ENCODE data around the gene ANKRD49. TPM values are rescaled to one million over a fixed set of nuclear protein-coding genes. Genes with fewer than 3 reads are reported as not detected.

ANKRD49 gene
- total and polyA plus RNA-seq, 10 of the 15 experiments (the other 5 are each of a cell fraction or from before 2014, with no cell fraction given): 19.2 to 46.6 (median 33.6) TPM

DNA sequence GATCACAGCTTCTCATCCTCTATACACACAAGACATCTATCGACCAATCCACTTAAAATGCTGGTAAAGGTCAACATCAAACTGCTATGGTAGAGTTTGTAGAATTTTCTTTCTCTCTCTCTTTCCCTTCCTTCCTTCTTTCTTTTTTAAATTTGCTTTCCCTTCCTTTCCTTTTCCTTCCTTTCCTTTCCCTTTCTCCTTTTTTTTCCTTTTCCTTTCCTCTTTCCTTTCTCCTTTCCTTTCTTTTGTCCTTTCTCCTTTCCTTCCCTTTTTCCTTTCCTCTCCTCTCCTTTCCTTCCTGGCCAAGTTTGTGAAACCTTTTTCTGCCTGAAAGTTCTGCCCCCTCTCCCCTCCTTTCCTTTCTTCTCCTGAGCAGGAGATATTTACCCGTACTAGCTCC is 21.6 kb downstream of the ANKRD49 start:
- Histone ChIP-seq H3K9ac (ENCODE audit: control insufficient read depth, insufficient read depth, low read length) (no peak overlapping the region), H3K27me3 (replicated peaks in 1 of 2; ENCODE audit: control insufficient read depth in 2 of 2, insufficient read depth in 2 of 2, low read length in 1 of 2) (peaks cover 0 to 7% of the 10 kb centered on the region in 2 experiments; a peak in 1 of 4 replicates), H2AFZ (ENCODE audit: control insufficient read depth, low read depth, low read length) (no peak overlapping the region), H3K79me2 (ENCODE audit: control insufficient read depth, insufficient read depth, low read length) (no peaks in the 10 kb centered on the region), H3K4me2 (ENCODE audit: control insufficient read depth, insufficient read depth) (no peak overlapping the region), H3K36me3 (ENCODE audit: control insufficient read depth in 2 of 2, insufficient read depth in 2 of 2, low read length in 1 of 2) (no peaks in the 10 kb centered on the region), H3K4me3 (no peak overlapping the region), H3K27ac (ENCODE audit: control insufficient read depth, insufficient read depth) (no peak overlapping the region), H3K4me1 (ENCODE audit: control insufficient read depth, insufficient read depth, low read length) (no peaks in the 10 kb centered on the region), H3K9me3 (replicated peaks; ENCODE audit: control insufficient read depth, insufficient read depth, low read length) (no peaks in the 10 kb centered on the region), H4K20me1 (ENCODE audit: control insufficient read depth, insufficient read depth) (no peaks in the 10 kb centered on the region)
- ATAC-seq (no peak), DNase-seq (ENCODE audit: low read depth, low spot score) (no peak), FAIRE-seq (no peak)
- WGBS (ENCODE audit: insufficient coverage, insufficient replicate concordance, low lambda C conversion rate, missing lambda C conversion rate): 56% methylated on average over 2 of the region's 2 CpGs
- intact Hi-C loops (cut with micrococcal nuclease; ENCODE audit: unreplicated experiment): loop anchor here (10.0 kb wide), 1 partner anchor 239 kb away; no protein-coding TSS in a partner anchor
- TF ChIP-seq IKZF2 (IDR thresholded peaks at IDR 0.05) (no peak), MXI1 (IDR thresholded peaks at IDR 0.05; ENCODE audit: low read depth, low read length) (no peak), BCLAF1 (IDR thresholded peaks at IDR 0.05) (no peak), CHD2 (IDR thresholded peaks at IDR 0.05; ENCODE audit: borderline replicate concordance, low read depth, low read length) (no peak), WRNIP1 (IDR thresholded peaks at IDR 0.05; ENCODE audit: borderline replicate concordance, low read depth, low read length) (no peak)
- TF ChIP-seq, protein P1, sequence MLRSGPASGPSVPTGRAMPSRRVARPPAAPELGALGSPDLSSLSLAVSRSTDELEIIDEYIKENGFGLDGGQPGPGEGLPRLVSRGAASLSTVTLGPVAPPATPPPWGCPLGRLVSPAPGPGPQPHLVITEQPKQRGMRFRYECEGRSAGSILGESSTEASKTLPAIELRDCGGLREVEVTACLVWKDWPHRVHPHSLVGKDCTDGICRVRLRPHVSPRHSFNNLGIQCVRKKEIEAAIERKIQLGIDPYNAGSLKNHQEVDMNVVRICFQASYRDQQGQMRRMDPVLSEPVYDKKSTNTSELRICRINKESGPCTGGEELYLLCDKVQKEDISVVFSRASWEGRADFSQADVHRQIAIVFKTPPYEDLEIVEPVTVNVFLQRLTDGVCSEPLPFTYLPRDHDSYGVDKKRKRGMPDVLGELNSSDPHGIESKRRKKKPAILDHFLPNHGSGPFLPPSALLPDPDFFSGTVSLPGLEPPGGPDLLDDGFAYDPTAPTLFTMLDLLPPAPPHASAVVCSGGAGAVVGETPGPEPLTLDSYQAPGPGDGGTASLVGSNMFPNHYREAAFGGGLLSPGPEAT (IDR thresholded peaks at IDR 0.05; ENCODE audit: low read depth): no peak
- TF ChIP-seq, protein P2, sequence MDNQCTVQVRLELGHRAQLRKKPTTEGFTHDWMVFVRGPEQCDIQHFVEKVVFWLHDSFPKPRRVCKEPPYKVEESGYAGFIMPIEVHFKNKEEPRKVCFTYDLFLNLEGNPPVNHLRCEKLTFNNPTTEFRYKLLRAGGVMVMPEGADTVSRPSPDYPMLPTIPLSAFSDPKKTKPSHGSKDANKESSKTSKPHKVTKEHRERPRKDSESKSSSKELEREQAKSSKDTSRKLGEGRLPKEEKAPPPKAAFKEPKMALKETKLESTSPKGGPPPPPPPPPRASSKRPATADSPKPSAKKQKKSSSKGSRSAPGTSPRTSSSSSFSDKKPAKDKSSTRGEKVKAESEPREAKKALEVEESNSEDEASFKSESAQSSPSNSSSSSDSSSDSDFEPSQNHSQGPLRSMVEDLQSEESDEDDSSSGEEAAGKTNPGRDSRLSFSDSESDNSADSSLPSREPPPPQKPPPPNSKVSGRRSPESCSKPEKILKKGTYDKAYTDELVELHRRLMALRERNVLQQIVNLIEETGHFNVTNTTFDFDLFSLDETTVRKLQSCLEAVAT (IDR thresholded peaks at IDR 0.05): no peak
- POLR2A ChIA-PET: interaction anchor here (0.7 kb wide), 1 partner anchor 11 kb away, joined by 3 read pairs; no protein-coding TSS in a partner anchor
- SMC1A ChIA-PET (ENCODE audit: uncharacterized antibody, unreplicated experiment): interaction anchor here (1.0 to 13.5 kb wide), 6 partner anchors 8 to 88 kb away, joined by 3 to 216 read pairs (median 76); no protein-coding TSS in a partner anchor
- RAD21 ChIA-PET (ENCODE audit: unreplicated experiment): interaction anchor here (0.7 to 1.8 kb wide), 4 partner anchors 10 to 620 kb away, joined by 3 to 10 read pairs (median 5); no protein-coding TSS in a partner anchor
- in situ Hi-C loops (cut with MboI): no loop called here
- BruUV-seq (replicated peaks): no TSS peak
- CTCF ChIA-PET: interaction anchor here (0.6 to 15.7 kb wide), 11 partner anchors 11 to 620 kb away, joined by 3 to 337 read pairs (median 3); no protein-coding TSS in a partner anchor

Measured in GM12878 (cell line).